HEK293 (cell line): Measurements from ENCODE around the gene POLR2H.

Experiments
- CTCF ChIA-PET: fragments of 350-600 bp; formaldehyde crosslinking; extraction: SDS; loops from one replicate; lab custom pipeline; 2021; ENCODE audit warnings: antibody characterized with exemption; lab: Yijun Ruan, JAX
- POLR2A ChIA-PET: fragments of 300-600 bp; formaldehyde crosslinking; extraction: SDS; loops from one replicate; lab custom pipeline; 2020; ENCODE audit warnings: antibody characterized with exemption, inconsistent platforms; lab: Yijun Ruan, JAX
- H3K27ac ChIP-seq: fragments of 200-500 bp; sonication (Bioruptor generic); 2 replicates; pipeline ENCODE4 v1.5.1; 2014; ENCODE audit warnings: low read depth, low read length, control low read depth, inconsistent platforms; ENCODE audit errors: extremely low read depth
- H3K36me3 ChIP-seq, 2 experiments: fragments of 200-500 bp in 1 of 2; sonication (Bioruptor generic) in 1 of 2; 1 replicate in 1 of 2; 2 replicates in 1 of 2; pipeline ENCODE4 v1.5.1; 2014 to 2017; ENCODE audit warnings: inconsistent platforms in 2 of 2, low read length in 2 of 2; ENCODE audit not compliant: control insufficient read depth in 2 of 2, insufficient read depth in 1 of 2
- H3K4me1 ChIP-seq: fragments of 200-500 bp; sonication (Bioruptor generic); 2 replicates; pipeline ENCODE4 v1.5.1; 2014; ENCODE audit warnings: mild to moderate bottlenecking, low read length, inconsistent platforms; ENCODE audit not compliant: control insufficient read depth, insufficient read depth
- H3K4me3 ChIP-seq: 2 replicates; pipeline ENCODE4 v1.5.1; 2011; ENCODE audit warnings: low read depth, mild to moderate bottlenecking, control low read depth, low read length, moderate library complexity
- H3K9me3 ChIP-seq: fragments of 200-500 bp; sonication (Bioruptor generic); 2 replicates; pipeline ENCODE4 v1.5.1; 2014; ENCODE audit warnings: low read depth, low read length, inconsistent platforms; ENCODE audit not compliant: control insufficient read depth, insufficient read depth
- BCL11A ChIP-seq: fragments of 450-650 bp; formaldehyde crosslinking; IDR thresholded peaks from 2 replicates; pipeline ENCODE4 v1.5.1; 2016; ENCODE audit warnings: low read depth, missing biosample characterization, missing genetic modification characterization
- GLI4 ChIP-seq: fragments of 450-650 bp; formaldehyde crosslinking; IDR thresholded peaks from 2 replicates; pipeline ENCODE4 v1.5.1; 2016; ENCODE audit warnings: missing biosample characterization, missing genetic modification characterization
- GLIS1 ChIP-seq: fragments of 450-650 bp; formaldehyde crosslinking; IDR thresholded peaks from 2 replicates; pipeline ENCODE4 v1.5.1; 2016; ENCODE audit warnings: missing biosample characterization, missing genetic modification characterization
- IKZF3 ChIP-seq: fragments of 450-650 bp; IDR thresholded peaks from 2 replicates; pipeline ENCODE4 v1.5.0; 2018; ENCODE audit warnings: missing biosample characterization, mild to moderate bottlenecking, missing genetic modification characterization, moderate library complexity
- MZF1 ChIP-seq: fragments of 450-650 bp; formaldehyde crosslinking; IDR thresholded peaks from 2 replicates; pipeline ENCODE4 v1.5.1; 2017; ENCODE audit warnings: missing biosample characterization, missing genetic modification characterization, borderline replicate concordance
- OSR2 ChIP-seq: fragments of 450-650 bp; formaldehyde crosslinking; IDR thresholded peaks from 2 replicates; pipeline ENCODE4 v1.5.1; 2016; ENCODE audit warnings: missing biosample characterization, missing genetic modification characterization
- ZBTB17 ChIP-seq: fragments of 450-650 bp; formaldehyde crosslinking; IDR thresholded peaks from 2 replicates; pipeline ENCODE4 v1.5.1; 2016; ENCODE audit warnings: missing biosample characterization, missing genetic modification characterization
- ZBTB8A ChIP-seq: fragments of 450-650 bp; formaldehyde crosslinking; IDR thresholded peaks from 2 replicates; pipeline ENCODE4 v1.5.1; 2016; ENCODE audit warnings: missing biosample characterization, missing genetic modification characterization
- ZNF133 ChIP-seq: fragments of 450-650 bp; formaldehyde crosslinking; IDR thresholded peaks from 2 replicates; pipeline ENCODE4 v1.5.1; 2016; ENCODE audit warnings: missing biosample characterization, missing genetic modification characterization
- ZNF146 ChIP-seq: fragments of 450-650 bp; formaldehyde crosslinking; IDR thresholded peaks from 2 replicates; pipeline ENCODE4 v1.5.1; 2016; ENCODE audit warnings: missing biosample characterization, missing genetic modification characterization
- ZNF157 ChIP-seq: fragments of 450-650 bp; formaldehyde crosslinking; IDR thresholded peaks from 2 replicates; pipeline ENCODE4 v1.5.1; 2016; ENCODE audit warnings: missing biosample characterization, missing genetic modification characterization
- ZNF184 ChIP-seq: fragments of 450-650 bp; IDR thresholded peaks from 2 replicates; pipeline ENCODE4 v1.5.1; 2018; ENCODE audit warnings: missing biosample characterization, mild to moderate bottlenecking, missing genetic modification characterization
- ZNF211 ChIP-seq: fragments of 450-650 bp; formaldehyde crosslinking; IDR thresholded peaks from 2 replicates; pipeline ENCODE4 v1.5.1; 2016; ENCODE audit warnings: low read depth, missing biosample characterization, missing genetic modification characterization
- ZNF341 ChIP-seq: fragments of 450-650 bp; formaldehyde crosslinking; IDR thresholded peaks from 2 replicates; pipeline ENCODE4; 2016; ENCODE audit warnings: low read depth, missing biosample characterization, missing genetic modification characterization
- ZNF350 ChIP-seq: fragments of 450-650 bp; formaldehyde crosslinking; IDR thresholded peaks from 2 replicates; pipeline ENCODE4 v1.5.0; 2017; ENCODE audit warnings: missing biosample characterization, mild to moderate bottlenecking, missing genetic modification characterization
- ZNF623 ChIP-seq: fragments of 450-650 bp; formaldehyde crosslinking; IDR thresholded peaks from 2 replicates; pipeline ENCODE4 v1.5.1; 2016; ENCODE audit warnings: missing biosample characterization, missing genetic modification characterization
- ZNF626 ChIP-seq: fragments of 450-650 bp; sonication (Bioruptor Pico); formaldehyde crosslinking; IDR thresholded peaks from 2 replicates; pipeline ENCODE4 v1.5.1; 2018; ENCODE audit warnings: missing biosample characterization, missing genetic modification characterization, inconsistent platforms
- ZNF629 ChIP-seq: fragments of 450-650 bp; formaldehyde crosslinking; IDR thresholded peaks from 2 replicates; pipeline ENCODE4 v1.5.1; 2017; ENCODE audit warnings: missing biosample characterization, missing genetic modification characterization
- ZNF777 ChIP-seq: fragments of 450-650 bp; formaldehyde crosslinking; IDR thresholded peaks from 2 replicates; pipeline ENCODE4 v1.5.1; 2017; ENCODE audit warnings: missing biosample characterization, missing genetic modification characterization, borderline replicate concordance
- TF ChIP-seq, protein P1 (sequence below): fragments of 450-650 bp; formaldehyde crosslinking; IDR thresholded peaks from 2 replicates; pipeline ENCODE4 v1.5.0; 2017; ENCODE audit warnings: missing biosample characterization, missing genetic modification characterization, borderline replicate concordance
- TF ChIP-seq, protein P2 (sequence below): fragments of 450-650 bp; formaldehyde crosslinking; IDR thresholded peaks from 2 replicates; pipeline ENCODE4 v1.5.1; 2016; ENCODE audit warnings: missing biosample characterization, missing genetic modification characterization
- TF ChIP-seq, protein P3 (sequence below): fragments of 450-650 bp; formaldehyde crosslinking; IDR thresholded peaks from 2 replicates; pipeline ENCODE4 v1.5.1; 2017; ENCODE audit warnings: missing biosample characterization, missing genetic modification characterization
- TF ChIP-seq, protein P4 (sequence below): fragments of 450-650 bp; formaldehyde crosslinking; IDR thresholded peaks from 2 replicates; pipeline ENCODE4 v1.5.1; 2016; ENCODE audit warnings: missing biosample characterization, missing genetic modification characterization

Gene POLR2H

DNA sequence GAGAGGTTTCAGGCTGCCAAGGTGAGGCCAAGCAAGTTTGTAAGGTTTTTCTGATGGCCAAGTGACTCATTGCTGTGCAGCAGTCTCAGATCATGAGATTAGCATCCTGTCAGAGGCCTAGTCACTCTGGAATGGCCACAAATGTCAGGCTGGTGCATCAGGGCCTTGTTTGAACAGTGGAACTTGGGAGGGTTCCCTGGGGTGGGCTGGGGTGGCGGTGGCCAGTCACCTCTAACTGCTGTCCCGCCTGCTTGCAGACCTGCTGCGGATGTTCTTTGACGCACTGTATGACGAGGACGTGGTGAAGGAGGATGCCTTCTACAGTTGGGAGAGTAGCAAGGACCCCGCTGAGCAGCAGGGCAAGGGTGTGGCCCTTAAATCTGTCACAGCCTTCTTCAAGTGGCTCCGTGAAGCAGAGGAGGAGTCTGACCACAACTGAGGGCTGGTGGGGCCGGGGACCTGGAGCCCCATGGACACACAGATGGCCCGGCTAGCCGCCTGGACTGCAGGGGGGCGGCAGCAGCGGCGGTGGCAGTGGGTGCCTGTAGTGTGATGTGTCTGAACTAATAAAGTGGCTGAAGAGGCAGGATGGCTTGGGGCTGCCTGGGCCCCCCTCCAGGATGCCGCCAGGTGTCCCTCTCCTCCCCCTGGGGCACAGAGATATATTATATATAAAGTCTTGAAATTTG, 26.9 kb upstream of the POLR2H start (continued):
- TF ChIP-seq, protein P1, sequence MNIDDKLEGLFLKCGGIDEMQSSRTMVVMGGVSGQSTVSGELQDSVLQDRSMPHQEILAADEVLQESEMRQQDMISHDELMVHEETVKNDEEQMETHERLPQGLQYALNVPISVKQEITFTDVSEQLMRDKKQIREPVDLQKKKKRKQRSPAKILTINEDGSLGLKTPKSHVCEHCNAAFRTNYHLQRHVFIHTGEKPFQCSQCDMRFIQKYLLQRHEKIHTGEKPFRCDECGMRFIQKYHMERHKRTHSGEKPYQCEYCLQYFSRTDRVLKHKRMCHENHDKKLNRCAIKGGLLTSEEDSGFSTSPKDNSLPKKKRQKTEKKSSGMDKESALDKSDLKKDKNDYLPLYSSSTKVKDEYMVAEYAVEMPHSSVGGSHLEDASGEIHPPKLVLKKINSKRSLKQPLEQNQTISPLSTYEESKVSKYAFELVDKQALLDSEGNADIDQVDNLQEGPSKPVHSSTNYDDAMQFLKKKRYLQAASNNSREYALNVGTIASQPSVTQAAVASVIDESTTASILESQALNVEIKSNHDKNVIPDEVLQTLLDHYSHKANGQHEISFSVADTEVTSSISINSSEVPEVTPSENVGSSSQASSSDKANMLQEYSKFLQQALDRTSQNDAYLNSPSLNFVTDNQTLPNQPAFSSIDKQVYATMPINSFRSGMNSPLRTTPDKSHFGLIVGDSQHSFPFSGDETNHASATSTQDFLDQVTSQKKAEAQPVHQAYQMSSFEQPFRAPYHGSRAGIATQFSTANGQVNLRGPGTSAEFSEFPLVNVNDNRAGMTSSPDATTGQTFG (tag by site-specific recombination) = no peak
- TF ChIP-seq ZNF626 (tag by site-specific recombination) (no peak), ZNF211 (no peak), ZNF184 (tag by site-specific recombination) (no peak), OSR2 (tag by site-specific recombination) (peak; percentile 48), ZNF157 (tag by site-specific recombination) (no peak), GLIS1 (tag by site-specific recombination) (peak; percentile 71)
- TF ChIP-seq, protein P2, sequence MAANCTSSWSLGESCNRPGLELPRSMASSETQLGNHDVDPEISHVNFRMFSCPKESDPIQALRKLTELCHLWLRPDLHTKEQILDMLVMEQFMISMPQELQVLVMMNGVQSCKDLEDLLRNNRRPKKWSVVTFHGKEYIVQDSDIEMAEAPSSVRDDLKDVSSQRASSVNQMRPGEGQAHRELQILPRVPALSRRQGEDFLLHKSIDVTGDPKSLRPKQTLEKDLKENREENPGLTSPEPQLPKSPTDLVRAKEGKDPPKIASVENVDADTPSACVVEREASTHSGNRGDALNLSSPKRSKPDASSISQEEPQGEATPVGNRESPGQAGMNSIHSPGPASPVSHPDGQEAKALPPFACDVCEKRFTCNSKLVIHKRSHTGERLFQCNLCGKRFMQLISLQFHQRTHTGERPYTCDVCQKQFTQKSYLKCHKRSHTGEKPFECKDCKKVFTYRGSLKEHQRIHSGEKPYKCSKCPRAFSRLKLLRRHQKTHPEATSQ (tag by site-specific recombination) = no peak

DNA sequence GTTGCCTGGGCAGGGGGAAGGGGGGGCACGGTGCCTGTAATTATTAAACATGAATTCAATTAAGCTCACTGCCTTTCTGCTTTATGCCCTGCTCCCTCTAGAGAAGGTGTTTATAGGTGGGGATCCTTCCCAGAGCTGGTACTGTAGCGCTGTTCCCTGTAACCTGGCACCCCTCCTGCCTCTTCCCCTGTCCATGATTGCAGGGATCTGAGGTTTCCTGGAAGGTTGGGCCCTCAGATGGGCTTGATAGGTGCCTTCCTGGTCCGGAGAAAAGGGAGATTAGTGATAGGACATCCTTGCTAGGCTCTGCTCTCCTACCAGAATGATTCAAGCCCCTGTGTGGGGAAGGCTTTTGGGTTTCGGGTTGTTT, 26.2 kb upstream of the POLR2H start:
- TF ChIP-seq IKZF3 (tag by site-specific recombination) (peak; percentile 90), BCL11A (tag by site-specific recombination) (no peak), ZNF777 (no peak), ZNF341 (peak; percentile 97), ZNF623 (tag by site-specific recombination) (no peak), MZF1 (tag by site-specific recombination) (peak; percentile 78), ZBTB8A (tag by site-specific recombination) (0 out of 2 replicates have a peak, but pooled peaks have one; percentile 39), ZNF133 (tag by site-specific recombination) (no peak), ZNF629 (tag by site-specific recombination) (no peak), ZNF350 (tag by site-specific recombination) (no peak), ZNF146 (tag by site-specific recombination) (no peak), GLI4 (tag by site-specific recombination) (no peak), ZBTB17 (peak; percentile 96)
- TF ChIP-seq, protein P3, sequence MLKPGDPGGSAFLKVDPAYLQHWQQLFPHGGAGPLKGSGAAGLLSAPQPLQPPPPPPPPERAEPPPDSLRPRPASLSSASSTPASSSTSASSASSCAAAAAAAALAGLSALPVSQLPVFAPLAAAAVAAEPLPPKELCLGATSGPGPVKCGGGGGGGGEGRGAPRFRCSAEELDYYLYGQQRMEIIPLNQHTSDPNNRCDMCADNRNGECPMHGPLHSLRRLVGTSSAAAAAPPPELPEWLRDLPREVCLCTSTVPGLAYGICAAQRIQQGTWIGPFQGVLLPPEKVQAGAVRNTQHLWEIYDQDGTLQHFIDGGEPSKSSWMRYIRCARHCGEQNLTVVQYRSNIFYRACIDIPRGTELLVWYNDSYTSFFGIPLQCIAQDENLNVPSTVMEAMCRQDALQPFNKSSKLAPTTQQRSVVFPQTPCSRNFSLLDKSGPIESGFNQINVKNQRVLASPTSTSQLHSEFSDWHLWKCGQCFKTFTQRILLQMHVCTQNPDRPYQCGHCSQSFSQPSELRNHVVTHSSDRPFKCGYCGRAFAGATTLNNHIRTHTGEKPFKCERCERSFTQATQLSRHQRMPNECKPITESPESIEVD (tag by site-specific recombination) = no peak
- TF ChIP-seq, protein P4, sequence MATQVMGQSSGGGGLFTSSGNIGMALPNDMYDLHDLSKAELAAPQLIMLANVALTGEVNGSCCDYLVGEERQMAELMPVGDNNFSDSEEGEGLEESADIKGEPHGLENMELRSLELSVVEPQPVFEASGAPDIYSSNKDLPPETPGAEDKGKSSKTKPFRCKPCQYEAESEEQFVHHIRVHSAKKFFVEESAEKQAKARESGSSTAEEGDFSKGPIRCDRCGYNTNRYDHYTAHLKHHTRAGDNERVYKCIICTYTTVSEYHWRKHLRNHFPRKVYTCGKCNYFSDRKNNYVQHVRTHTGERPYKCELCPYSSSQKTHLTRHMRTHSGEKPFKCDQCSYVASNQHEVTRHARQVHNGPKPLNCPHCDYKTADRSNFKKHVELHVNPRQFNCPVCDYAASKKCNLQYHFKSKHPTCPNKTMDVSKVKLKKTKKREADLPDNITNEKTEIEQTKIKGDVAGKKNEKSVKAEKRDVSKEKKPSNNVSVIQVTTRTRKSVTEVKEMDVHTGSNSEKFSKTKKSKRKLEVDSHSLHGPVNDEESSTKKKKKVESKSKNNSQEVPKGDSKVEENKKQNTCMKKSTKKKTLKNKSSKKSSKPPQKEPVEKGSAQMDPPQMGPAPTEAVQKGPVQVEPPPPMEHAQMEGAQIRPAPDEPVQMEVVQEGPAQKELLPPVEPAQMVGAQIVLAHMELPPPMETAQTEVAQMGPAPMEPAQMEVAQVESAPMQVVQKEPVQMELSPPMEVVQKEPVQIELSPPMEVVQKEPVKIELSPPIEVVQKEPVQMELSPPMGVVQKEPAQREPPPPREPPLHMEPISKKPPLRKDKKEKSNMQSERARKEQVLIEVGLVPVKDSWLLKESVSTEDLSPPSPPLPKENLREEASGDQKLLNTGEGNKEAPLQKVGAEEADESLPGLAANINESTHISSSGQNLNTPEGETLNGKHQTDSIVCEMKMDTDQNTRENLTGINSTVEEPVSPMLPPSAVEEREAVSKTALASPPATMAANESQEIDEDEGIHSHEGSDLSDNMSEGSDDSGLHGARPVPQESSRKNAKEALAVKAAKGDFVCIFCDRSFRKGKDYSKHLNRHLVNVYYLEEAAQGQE (tag by site-specific recombination) = no peak
- Histone ChIP-seq H3K27ac (peak overlapping the region; percentile 73), H3K4me3 (peak overlapping the region; percentile 86), H3K4me1 (no peaks in the 10 kb centered on the region), H3K36me3 (peaks cover 6 to 60% of the 10 kb centered on the region in 2 experiments), H3K9me3 (no peaks in the 10 kb centered on the region)
- CTCF ChIA-PET = no interaction called here
- POLR2A ChIA-PET = interaction anchor here (0.8 to 1.2 kb wide), 2 partner anchors 15 to 19 kb away, joined by 3 to 5 read pairs; no protein-coding TSS in a partner anchor
